Stromal cell of bone marrow (primary cell): ENCODE measurements around the gene SLC17A9.
A peak's percentile ranks its signal among the peaks of the same experiment; 100 is the strongest.
"Not testable (repeated sequence)": the region's sequence is repeated elsewhere in the genome, so short reads cannot be mapped to it uniquely, and the experiment has no call there.

ENCODE experiments used
- DNase-seq: peaks from one replicate; pipeline ENCODE4 v3.0.0-alpha.2; 2012; ENCODE audit warnings: low read depth

The SLC17A9 gene

DNA sequence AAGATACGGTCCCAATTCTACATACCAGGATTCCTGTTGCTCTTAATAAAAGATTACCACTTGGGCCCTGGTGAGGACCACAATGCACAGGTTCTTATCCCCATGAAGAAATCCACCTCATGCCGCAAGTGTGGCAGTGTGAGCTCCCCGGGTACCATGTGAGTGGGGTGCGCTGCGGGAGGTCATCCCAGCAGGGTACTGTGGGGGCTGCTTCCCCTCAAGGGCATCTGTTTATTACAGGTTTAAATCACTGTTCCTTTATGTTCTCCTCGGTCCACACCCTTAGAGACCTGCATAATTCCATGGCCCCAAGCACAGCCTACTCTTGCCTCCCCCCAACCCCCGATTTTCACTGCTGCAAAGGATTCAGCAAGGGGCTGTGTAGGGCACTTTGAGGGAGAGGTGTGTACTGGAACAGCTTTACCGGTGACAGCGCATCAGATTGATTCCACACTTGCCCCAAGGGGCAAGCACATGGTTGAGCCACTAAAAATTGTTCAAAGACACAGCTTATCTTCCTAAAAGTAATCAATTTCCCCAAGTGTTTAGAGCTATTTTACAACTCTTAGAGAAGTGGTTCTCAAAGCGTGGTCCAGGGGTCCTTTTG is 32.4 kb upstream of the SLC17A9 start:
- DNase-seq: no peak

GRCh38 chr20:62921119-62921687 is 31.3 kb upstream of the SLC17A9 start:
- no peak for DNase-seq

- DNase-seq: no peak
Measured at GRCh38 chr20:62922451-62922921, 30.0 kb upstream of the SLC17A9 start.

- DNase-seq: not testable (repeated sequence)
Measured at GRCh38 chr20:62923059-62923668, 29.3 kb upstream of the SLC17A9 start.

GRCh38 chr20:62923669-62924441 is 28.7 kb upstream of the SLC17A9 start:
- no peak for DNase-seq

DNA sequence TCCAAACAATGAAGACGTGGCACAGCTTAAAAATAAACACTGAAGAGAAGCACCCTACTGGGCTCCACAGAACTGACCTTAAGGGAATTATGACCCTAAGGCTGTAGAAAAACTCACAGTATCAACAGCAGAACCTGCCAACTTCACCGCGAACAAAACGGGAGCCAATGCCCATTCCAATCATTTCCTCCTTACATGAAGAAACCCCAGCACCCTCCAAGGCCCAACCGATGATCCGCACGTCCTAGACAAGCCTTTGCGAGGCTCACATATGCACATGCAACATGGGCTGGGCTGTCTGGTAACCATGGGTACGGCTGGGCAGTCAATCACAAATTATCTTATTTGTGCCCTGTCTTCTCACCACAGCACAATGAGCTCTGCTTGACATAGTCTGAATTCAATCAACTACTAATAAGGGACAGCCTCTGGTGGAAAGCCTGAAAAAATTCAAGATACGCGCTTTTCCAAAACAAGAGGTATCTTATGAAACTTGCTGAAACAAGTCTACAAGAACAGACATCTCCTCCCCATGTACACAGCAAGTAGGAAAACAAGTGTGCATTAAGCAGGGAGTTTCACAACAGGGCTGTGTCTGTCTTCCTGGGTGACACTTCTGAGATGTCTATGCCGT is 27.9 kb upstream of the SLC17A9 start:
- no peak for DNase-seq

- no peak for DNase-seq
Measured at GRCh38 chr20:62925076-62925419, 27.5 kb upstream of the SLC17A9 start.

DNA sequence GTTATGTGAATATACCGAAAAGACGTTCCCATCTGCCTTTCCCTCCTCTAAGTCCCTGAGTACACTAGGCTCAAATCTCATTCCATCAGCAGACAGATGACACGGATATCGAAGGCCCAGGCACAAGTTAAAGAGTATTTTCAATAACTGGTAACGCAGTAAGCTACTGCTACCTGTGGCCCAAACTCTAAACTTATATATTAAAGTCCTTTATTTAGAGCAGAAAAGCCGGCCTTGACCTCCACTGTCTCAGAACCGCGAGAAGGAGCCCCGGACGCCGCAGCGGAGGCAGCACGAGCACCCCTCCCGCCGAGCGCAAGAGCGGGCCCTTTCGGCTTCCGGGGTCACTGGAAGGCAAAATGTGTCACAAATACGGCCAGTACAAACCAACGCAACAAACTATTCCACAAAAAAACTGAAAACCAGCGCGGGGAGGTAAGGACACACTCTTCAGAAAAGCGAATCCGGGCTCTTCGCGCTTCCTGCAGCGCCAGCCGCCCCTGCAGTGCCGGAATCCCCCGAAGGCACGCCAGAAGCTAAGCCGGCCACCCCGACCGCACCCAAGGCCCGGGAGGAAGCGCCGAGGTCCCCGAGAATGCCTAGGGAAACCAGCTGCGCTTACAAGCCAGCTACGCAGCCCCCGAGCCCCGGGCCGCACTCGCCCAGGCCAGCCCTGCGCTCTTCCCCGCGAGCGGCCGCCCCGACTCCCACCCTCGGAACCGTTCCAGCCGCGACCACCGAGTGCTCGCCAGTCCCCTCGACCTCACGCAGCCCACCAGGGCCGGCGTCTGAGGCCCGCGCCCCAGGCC is 26.9 kb upstream of the SLC17A9 start:
- DNase-seq: no peak

- peak; percentile 59 for DNase-seq
Measured at GRCh38 chr20:62926229-62927127, 26.0 kb upstream of the SLC17A9 start, which contains the start of gene DIDO1. DIDO1 (minus strand) TSS chr20:62926505.

- no peak for DNase-seq
Measured at GRCh38 chr20:62927128-62927705, 25.3 kb upstream of the SLC17A9 start.

GRCh38 chr20:62928246-62928939 is 24.1 kb upstream of the SLC17A9 start:
- DNase-seq: no peak

DNA sequence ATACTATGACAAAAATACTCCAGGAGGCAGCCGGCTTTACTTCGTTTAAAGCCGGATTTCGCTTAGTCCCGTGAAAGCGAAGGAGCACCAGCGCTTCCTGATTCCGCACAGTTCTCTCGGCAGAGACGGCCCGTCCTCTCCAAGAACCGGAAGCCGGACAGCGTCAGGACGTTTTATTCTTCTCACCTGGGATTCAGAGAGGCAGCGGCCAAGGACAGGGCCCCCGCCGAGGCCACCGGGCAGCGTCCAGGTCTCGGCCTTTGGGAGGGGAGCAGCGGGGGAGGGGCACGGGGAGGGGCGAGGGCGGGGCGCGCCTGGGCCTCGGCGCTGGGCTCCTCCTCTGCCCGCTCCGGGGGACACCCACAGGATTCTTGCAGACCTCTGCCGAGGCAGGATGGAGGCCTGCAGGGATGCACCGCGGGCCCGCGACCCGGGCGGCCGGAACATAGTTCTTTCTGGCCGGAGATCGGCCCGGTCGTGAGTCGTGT is 23.4 kb upstream of the SLC17A9 start:
- DNase-seq: no peak

DNA sequence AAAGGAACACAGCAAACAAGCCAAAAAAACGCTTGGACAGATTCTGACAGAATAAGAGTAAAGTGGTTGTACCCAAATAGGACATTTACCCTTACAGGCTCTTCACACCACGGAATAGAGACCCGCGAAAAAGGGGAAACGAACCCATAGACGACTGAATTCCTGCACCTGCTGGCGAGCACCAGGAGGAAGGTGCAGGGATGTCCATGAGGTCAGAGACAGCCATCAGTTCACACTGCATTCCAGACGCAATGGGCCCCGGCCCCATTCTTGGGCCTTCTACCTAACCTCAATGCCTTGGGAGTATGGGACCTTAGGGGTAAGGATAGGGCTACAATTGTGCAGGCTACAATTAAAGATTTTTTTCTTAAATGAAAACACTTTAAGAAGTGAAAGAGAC is 21.0 kb upstream of the SLC17A9 start:
- no peak for DNase-seq

- no peak for DNase-seq
Measured at GRCh38 chr20:62933966-62934365, 18.5 kb upstream of the SLC17A9 start.

DNA sequence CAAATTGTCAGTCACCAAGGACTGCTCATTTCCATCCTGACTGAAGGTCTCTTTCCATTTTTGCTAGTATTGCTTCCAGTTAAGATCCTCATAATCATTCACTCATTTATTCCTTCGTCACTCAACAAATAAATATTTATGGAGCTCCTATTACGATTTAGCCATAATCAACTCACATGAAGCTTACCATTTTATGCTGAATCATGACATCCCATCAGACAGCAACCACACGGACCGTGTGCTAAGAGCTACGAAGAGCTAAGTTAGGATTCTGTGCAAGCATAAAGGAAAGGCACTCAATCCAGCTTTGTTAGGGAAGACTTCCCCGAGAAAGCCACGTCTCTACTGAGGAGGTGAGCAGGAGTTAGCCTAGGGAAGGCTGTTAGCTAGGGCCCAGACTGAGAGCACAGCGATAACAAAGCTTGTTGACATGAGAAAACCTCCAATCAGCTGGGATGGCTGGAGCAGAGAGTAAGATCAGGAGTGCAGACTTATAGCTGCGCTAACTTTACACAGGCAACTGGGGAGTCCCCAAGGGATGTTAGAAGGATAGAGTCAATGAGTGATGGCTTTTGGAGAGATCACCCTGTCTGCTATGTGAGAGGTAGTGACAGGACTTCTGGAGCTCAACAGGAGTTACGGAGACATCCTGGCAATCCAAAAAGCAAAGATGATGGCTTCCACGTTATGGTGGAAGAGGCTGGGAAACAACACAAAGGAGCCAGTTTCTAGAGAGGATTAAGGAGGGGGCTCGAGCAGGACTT is 17.1 kb upstream of the SLC17A9 start:
- DNase-seq: no peak

DNA sequence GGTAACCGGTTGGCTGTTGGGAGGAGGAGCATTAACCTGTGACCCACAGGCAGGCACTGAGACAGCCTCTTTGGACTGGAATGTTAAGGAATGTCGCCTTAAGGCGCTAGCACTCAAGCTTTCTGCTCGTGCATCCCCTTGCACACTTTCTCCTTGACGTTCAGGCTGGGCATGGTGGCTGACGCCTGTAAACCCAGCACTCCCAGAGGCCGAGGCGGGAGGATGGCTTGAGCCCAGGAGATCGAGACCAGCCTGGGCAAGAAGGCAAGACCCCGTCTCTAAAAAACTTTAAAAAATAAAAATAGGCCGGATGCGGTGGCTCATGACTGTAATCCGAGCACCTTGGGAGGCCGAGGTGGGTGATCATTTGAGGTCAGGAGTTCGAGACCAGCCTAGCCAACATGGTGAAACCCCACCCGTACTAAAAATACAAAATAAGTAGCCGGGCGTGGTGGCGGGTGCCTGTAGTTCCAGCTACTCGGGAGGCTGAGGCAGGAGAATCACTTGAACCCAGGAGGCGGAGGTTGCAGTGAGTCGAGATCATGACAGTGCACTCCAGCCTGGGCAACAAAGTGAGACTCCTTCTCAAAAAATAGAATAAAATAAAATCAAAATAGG is 16.4 kb upstream of the SLC17A9 start:
- DNase-seq: no peak

GRCh38 chr20:62937268-62938104 is 15.0 kb upstream of the SLC17A9 start:
- peak; percentile 88 for DNase-seq
